NCI-H524 (cell line): ENCODE data around the gene PTX4.

Experiments used
- DNase-seq, 2 experiments: peaks; one replicate each; lab custom pipeline; 2025; lab: John Stamatoyannopoulos, UW

Gene PTX4, protein sequence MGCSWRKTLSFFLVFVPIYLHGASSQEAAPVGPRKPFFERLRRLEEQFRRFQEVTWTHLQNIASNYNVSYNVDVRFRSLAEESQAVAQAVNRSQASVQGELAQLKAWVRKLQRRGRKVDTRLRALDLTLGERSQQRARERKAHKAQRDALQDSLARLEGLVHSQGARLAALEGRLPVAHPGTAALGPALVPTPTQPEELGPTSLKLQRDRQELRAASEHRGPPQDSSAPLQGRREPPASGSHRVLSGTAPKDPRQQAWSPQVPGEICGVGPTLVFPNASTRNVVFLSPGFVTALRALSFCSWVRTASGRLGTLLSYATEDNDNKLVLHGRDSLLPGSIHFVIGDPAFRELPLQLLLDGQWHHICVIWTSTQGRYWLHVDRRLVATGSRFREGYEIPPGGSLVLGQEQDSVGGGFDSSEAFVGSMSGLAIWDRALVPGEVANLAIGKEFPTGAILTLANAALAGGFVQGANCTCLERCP

DNA sequence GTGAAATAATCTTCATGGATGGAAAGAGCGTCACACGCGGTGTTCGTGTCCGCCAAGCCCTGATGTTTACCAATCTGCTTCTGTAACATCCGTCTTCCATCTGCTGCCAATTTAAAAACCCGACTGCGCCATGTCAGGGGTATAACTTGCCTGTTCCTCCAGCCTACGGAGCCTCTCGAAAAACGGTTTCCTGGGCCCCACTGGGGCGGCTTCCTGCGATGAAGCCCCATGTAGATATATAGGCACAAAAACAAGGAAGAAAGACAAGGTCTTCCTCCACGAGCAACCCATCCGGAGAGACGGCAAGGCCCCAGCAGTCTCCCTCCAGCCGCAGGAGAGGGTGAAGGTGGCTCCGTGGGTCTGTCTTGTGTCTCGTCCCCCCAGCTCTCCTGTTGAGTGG, at the start of gene PTX4:
Gene PTX4, minus strand, starts transcription at position 326 of the 400 bp plus-strand sequence. Its CDS starts 35 bp downstream, at position 291.
- DNase-seq = no peak

DNA sequence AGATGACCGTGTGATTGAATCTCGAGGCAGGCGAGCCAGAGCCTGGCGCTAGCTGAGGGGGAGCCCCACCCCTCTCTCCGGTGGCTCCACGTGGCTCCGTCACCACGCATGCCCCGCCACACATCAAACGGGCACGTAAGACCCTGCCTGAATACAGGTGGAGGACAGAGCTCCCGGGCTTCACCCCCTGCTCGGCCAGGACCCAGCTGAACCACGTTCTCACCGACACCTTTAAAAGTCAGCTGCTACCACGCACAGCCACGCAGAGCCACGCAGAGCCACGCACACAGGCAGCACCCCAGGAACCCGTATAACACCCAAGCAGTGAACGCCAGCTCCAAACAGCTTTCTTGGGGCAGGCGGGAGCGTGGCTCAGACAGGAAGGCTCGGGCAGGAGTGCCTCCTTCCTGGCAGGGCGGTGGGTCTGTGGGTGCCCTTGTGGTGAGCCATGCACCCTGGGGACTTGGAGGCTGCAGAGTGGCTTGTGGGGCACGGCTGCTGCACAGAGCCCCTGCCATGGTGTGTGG, 49.1 kb upstream of the PTX4 start:
- DNase-seq = no peak

DNA sequence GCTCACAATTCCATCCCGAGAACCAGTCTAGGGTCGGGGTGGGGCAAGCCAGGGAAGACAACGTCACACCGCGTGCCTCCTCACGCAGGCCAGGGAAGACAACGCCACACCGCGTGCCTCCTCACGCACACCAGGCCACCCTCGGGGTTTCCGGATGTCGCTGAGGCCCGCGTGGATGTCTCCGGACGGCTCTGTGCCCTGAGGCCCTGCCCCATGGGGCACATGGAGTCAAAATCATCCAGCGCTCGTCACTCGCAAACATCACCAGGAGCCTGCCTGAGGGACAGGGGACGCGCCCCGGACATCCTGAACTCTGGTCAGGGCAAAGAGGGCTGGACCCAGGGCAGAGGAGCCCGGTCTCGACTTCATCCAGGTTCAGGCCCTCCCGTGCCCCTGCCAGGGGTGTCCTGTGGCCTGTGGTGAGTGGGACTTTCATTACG, 48.4 kb upstream of the PTX4 start:
- no peak for DNase-seq

DNA sequence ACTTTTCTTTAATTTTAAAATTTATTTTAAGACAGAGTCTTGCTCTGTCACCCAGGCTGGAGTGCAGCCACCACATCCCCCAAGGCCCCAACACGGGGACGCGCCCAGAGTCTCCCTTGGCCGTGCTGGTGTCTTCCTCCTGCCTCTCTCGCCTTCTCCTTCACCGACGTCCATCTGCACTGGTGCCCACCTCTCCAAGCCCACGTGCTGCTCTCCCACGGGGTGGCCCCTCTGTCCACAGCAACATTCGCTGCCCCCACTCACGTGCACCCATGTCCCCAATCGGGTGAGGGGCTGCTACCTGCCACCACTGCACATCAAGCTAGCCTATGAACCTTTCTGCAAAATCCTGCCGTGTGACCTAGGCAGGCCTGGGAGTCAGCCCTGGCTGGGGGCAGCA, 47.9 kb upstream of the PTX4 start:
- no peak for DNase-seq

DNA sequence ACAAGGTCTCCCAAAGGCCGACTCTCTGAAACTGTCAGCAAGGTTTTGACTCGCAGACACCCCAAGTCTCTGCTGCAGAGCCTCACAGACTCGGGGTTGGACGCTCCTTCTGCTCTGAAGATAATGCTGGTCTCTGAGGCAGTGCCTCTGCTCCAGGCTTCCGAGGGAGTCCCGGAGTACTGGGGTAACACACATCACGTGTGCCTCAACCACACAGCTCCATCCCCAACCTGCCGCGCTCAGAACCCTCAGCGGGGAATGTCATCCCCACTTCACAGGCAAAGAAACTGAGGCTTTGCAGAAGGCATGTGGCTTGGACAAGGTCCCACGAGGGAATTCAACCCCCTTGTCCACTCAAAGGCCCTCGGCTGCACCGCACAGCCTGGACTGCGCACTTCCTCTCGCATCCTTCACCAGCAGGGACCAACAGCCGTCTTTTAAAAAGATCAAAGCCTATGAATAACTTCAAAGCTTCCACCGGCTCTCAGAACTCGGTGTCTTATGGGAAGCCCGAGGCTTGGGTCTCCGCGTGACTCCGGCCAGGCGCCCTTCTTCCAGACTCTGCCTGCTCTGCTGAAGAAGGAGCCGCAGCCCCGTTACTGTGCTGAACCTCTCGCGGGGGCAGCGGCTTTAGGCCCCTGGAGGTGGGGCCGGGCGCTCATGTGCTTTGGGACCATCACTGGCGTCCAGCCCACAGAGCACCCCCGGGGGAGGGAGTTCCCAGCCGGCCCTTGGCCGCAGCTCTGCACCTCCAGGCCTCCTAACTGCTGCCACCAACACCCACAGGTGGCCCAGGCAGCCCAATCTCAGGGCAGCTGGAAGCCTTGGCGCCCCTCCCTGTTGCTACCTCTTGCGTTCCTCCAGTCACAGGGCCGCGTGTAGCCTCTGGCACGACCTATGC, 46.9 kb upstream of the PTX4 start:
- no peak for DNase-seq

DNA sequence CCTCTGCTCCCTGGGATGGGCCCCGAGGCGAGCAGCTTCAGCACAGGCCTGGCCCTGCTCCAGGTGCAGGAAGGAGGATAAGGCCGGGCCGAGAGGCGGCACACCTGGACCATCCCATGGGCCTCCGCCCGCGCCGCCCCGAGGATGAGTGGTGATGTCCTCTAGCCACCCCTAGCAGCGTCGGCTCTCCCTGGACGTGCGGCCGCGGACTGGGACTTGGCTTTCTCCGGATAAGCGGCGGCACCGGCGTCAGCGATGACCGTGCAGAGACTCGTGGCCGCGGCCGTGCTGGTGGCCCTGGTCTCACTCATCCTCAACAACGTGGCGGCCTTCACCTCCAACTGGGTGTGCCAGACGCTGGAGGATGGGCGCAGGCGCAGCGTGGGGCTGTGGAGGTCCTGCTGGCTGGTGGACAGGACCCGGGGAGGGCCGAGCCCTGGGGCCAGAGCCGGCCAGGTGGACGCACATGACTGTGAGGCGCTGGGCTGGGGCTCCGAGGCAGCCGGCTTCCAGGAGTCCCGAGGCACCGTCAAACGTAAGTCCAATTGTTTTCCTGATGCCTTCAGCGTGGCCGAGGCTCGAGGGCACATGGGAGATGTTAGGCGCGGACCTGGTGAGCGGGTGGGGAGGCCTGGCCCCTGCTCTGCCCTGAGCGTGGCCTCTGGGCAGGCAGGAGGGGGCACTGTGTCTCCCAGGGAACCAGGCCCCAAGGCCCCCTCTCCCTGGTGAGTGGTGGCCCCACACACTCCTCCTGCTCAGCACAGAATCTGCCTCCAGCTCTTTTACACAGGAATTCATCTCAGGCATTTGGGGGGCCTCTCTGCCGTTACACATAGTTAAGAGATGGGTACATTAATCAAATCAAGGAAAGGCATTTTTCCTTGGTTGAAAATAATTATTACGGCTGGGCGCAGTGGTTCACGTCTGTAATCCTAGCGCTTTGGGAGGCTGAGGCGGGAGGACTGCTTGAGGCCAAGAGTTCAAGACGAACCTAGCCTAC, 45.6 kb upstream of the PTX4 start:
- DNase-seq = no peak

DNA sequence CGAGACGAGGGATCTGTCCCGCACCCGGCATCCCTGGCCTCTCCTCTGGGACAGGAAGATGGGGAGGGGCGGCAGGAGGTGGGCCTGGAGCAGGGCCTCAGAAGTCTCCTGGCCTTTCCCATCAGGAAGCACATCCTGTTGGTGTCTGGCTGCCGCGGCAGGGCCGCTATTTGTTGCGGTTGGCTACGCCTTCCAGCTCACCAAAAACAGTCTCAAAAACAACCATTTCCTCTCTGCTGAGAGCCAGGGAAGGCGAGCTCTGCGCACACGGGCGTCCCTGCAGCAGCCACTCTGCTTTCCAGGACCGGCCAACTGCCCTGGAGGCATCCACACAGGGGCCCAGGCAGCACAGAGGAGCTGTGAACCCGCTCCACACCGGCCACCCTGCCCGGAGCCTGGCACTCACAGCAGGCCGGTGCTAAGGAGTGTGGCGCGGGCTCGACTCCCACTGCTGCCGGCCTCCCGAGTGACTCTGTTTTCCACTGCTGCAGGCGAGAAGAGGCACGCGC, 44.8 kb upstream of the PTX4 start, which contains the start of gene TMEM204:
Gene TMEM204, plus strand, starts transcription at position 224 of the 509 bp plus-strand sequence. CDS start 610 bp downstream, outside the sequence.
- DNase-seq = no peak

DNA sequence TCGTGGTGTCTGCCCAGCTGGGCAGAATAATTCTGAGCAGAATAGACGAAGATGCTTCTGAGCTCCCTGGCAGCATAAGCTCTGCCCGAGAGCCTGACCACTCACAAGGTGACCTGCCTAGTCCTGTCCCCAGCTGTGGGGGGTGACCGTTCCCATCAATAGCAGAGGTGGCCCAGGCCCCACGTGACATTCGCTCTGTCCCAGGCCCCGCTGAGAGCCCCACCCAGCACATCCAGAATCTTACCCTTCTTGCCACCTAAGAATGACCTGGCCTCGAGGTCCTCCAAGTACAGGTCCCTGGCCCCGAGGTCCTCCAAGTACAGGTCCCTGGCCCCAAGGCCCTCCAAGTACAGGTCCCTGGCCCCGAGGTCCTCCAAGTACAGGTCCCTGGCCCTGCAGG, 44.0 kb upstream of the PTX4 start:
- no peak for DNase-seq

DNA sequence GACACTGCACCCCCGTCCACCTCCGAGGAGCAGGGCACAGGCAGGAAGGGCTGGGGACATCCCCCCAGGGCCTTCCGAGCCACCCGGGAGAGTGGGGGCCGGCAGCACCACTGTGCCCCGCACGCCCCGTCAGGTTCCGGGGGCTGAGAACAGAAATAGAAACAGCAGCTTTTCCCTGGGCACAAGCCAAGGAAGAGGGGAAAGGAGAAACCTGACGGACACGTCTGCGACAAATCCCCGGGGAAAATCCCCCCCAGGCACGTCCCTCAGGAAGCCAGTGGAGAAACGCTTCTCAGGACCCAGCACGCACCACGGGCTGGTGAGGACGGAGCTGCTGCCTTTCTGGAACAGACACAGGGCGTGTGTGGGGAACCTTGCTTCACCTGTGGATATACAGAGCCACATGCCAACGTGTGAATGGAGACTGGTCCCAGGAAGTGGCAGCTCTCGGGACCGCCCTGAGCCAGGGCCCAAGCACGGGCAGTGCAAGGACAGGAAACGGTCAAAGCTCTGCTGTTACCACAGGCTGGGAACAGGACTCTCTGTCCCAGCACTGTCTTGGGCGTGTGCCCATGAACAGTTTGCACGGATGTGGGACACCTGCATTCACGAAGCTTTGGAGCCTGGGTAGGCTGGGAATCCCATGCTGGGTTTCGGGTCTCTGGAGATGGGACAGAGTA, 43.5 kb upstream of the PTX4 start:
- no peak for DNase-seq

DNA sequence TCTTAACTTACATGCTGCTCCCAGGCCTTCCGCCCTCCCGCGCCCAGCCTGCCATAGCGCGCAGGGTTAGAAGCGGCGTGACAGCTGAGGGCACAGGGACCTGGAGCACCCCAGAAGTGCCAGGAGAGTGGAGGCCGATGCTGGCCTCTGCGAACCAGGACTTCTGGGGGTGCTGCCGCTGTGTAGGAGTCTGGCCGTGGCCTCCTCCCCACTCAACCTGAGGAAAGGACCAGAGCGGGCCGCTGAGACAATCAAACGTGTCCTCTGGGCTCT, 42.8 kb upstream of the PTX4 start:
- DNase-seq = no peak

DNA sequence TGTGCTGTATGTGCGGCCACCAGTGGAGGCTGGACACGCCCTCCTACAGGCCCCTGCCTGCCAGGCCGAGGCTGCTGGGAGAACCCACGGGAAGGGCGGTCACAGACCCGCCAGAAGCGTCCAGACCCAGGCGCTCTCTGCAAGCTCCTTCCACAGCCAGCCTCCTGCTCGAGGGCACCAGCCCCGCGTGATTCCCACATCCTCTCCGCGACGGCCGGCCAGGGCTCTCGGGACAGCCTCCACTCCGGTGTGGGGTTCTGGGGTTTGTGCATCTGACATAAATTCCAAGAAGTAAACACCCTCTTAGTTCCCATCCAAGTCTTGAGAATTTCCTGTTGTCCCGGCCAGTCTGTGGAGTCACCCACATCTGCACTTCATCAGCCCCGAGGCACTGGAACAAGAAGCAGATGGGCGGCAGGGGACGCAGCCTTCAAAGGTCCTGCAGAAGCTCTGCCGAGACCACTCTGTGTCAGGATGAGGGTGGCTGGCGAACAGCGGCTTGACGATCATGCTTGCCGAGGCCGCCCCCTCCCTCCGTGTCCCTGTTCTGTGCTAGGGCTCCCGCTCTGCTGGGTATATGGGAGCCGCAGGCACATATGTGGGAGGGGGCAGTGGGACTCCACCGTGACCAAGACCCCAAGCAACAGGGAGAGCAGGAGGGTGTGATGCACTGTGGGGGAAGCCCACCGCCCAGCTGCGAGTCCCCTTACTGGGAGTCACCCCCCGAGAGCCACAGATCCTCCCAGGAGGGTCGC, 42.3 kb upstream of the PTX4 start:
- DNase-seq = no peak

DNA sequence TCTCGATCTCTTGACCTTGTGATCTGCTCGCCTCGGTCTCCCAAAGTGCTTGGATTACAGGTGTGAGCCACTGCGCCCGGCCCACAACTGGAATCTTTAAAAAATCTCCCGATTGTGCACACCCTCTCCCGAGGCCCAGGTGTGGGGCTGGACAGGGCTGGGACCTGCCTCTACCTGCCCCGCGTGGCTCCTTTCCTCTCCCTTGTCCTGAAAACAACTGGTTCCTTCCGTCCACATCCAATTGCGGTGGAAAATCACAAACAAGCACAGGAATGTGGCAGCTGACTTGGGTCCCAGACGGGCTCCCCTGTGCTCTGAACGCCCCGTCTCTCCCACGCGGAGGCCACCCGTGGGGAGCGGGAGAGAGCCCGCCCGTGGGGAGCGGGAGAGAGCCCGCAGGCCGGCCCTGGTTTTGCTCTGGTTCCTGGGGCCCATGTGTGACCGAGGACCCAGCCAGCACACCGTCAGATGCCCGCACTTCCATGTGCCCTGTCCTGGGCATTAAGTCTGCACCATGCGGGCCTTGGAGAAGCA, 41.7 kb upstream of the PTX4 start:
- no peak for DNase-seq

DNA sequence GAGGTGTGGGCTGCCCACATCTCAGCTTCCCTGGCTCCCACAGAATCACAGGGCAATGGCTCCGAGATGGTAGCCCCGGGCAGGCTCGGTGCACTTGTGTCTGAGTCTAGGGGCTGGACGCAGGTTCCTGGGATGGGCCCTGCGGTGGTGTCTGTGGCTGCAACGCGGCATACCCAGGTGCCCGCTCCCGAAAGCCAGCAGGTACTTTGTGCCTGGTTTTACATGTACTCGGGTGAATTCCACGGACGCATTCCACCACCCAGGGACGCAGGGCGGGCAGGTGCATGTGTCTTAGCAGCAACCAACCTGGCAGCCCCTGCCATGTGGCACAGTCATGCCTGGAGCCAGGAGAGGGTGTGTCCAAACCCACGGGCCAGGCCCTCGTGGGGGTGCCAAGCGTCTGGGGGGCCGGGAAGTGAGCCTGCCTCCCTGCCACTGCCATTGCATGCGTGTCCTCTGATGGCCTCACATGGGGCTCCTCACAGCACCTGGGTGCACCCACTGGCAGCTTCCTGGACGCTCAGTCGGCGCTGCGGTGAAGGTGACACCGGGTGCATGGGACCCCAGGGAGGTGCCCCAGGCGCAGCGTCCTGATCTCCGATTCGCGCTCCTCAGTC, 40.3 kb upstream of the PTX4 start:
- DNase-seq = no peak

DNA sequence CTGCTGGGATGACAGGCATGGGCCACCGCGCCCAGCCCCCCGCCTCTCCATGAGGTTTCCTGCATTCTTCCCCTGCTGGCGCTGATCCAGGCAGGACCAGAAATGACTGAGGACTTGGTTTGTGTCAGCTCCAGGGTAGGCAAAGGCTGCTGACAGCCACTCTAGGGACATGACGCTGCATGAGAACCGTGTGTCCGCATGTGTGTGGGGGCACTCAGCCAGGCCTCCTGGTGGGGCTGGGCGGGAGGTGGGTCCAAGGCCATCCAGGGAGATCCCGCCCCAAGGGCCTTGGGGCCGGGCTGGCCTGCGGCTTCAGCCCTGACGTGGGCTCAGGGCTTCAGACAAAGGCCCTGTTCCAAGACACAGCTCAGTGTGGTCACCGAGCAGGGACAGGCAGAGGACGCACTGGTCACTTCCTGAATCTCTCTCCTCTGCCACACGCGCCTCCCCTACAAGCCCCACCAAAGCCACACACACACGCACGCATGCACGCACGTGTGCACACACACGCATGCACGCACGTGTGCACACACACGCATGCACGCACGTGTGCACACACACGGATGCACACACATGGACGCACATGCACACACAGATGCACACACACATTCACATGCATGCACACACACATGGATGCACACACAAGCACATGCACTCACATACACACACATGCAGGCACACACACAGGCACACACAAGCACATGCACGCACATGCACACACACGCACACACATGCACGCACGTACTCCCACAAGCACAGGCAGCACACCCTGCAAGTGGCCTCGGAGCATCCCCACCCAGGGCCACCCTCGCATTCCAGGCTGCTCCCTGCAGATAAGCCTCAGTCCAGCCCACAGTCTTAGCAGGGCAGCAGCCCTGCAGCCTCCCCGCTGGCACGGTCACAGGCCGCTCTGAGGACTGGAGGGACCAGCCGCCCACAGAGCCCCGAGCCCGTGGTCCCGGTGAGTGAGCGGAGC, 39.4 kb upstream of the PTX4 start:
- DNase-seq = no peak

DNA sequence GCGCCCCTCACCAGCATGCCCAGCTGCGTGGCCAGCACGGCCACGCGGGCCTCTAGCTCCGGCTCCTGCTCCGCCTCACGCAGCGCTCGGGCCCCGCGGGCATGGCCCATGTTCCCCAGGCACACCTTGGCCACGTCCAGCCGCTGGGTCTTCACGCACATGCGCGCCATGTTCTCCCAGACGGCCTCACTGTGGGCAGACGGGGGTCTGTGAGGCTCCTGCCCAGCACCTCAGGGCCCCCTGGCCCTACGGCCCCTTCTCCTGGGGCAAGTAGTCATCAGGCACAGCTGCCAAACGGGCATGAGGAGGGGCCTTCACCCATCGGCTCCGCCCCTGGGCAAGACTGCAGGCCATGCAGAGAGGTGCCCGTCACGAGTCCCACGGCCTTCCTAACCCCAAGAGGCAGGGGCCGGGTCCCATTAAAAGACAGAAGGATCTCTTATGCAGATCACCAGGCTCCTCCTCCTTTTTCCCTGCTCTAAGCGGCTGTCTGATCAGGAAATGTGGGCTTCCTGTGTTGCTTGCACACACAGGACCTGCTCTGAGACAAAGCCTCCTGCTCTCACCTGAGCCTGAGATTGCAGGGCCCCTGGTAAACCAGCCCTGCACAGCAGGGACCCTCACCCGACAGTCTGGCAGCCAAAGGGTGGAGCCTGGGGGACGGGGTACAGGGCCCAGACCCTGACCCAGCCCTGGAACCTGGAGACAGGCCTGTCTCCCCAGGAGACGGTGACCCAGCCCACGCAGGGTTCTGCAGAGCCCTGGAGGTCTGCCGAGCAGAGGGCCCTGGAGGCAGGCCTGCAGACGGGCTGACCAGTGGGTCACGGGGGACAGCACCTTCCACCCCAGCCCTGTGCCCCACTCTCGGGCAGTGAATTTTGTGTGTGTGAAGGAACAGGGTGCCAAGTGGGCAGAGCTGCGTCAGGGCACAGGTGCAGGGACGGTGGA, 38.1 kb upstream of the PTX4 start:
- DNase-seq = no peak

DNA sequence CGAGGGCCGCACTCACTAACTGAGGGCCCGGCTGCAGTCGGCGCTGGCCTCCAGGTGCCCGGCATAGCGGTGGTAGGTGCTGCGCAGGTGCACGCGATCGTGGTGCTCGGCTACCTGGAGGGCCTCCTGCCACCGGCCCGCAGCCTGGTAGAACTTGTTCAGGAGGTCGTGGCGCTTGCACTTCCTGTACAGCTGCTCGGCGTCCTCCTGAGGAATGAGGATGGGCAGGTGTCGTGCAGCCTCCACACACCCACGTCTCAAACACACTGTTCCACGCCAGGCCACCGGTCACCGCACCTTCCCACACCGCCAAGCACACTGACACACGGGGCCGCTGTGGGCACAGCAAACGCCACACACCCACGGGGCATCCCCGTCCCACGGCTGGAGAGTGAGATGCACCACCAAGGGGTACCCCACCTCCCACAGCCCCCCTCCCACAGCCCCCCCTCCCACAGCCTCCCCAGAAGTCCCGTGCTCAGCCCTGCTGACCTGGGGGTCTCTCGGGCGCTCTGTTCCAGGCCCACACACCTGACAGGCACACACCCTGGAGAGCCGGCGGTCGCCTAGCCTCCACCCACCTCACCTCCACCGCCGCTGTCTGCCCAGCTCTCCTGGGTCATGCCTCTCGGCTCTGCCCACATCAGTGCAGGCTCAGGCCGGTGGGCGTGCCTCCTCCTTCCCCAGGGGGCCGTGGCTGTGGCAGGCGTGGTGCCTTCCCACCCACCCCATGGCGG, 37.3 kb upstream of the PTX4 start:
- DNase-seq = no peak
